HG02970 (cell line): Measurements from ENCODE around the gene SENP7.
"Not testable (repeated sequence)": the region's sequence is repeated elsewhere in the genome, so short reads cannot be mapped to it uniquely, and the experiment has no call there.

Experiments used
- ATAC-seq: cut with Tn5 transposase; IDR thresholded peaks from one replicate; pipeline ENCODE4 v1.9.1; 2021; ENCODE audit warnings: mild to moderate bottlenecking, moderate library complexity, moderate number of reproducible peaks; ENCODE audit not compliant: unreplicated experiment, low FRiP score

The SENP7 gene

GRCh38 chr3:101458387-101458786, 54.6 kb downstream of the SENP7 start:
- ATAC-seq: no peak

GRCh38 chr3:101454629-101455028, 58.4 kb downstream of the SENP7 start:
- no peak for ATAC-seq

- ATAC-seq: no peak
Measured at GRCh38 chr3:101453961-101454360, 59.1 kb downstream of the SENP7 start.

GRCh38 chr3:101438641-101439040, 74.4 kb downstream of the SENP7 start:
- not testable (repeated sequence) for ATAC-seq

GRCh38 chr3:101433652-101434051, 79.4 kb downstream of the SENP7 start:
- no peak for ATAC-seq

- ATAC-seq: no peak
Measured at GRCh38 chr3:101423984-101424888, 88.8 kb downstream of the SENP7 start.

GRCh38 chr3:101418851-101419250, 94.2 kb downstream of the SENP7 start:
- no peak for ATAC-seq

- no peak for ATAC-seq
Measured at GRCh38 chr3:101414121-101414520, 98.9 kb downstream of the SENP7 start.

GRCh38 chr3:101413656-101414055, 99.4 kb downstream of the SENP7 start:
- ATAC-seq: no peak

- no peak for ATAC-seq
Measured at GRCh38 chr3:101391413-101391950, 121.5 kb downstream of the SENP7 start.

GRCh38 chr3:101388706-101389105, 124.3 kb downstream of the SENP7 start:
- ATAC-seq: no peak

GRCh38 chr3:101387351-101387750, 125.7 kb downstream of the SENP7 start:
- no peak for ATAC-seq

GRCh38 chr3:101384426-101384825, 128.6 kb downstream of the SENP7 start:
- no peak for ATAC-seq

- ATAC-seq: no peak
Measured at GRCh38 chr3:101383656-101384055, 129.4 kb downstream of the SENP7 start.

- ATAC-seq: no peak
Measured at GRCh38 chr3:101383156-101383575, 129.8 kb downstream of the SENP7 start.

- no peak for ATAC-seq
Measured at GRCh38 chr3:101381809-101382208, 131.2 kb downstream of the SENP7 start.

GRCh38 chr3:101379658-101380376, 133.2 kb downstream of the SENP7 start:
- peak; percentile 95 for ATAC-seq

- no peak for ATAC-seq
Measured at GRCh38 chr3:101377796-101378195, 135.2 kb downstream of the SENP7 start.

- ATAC-seq: no peak
Measured at GRCh38 chr3:101377209-101377608, 135.8 kb downstream of the SENP7 start.

GRCh38 chr3:101375586-101375985, 137.4 kb downstream of the SENP7 start:
- ATAC-seq: no peak

- ATAC-seq: no peak
Measured at GRCh38 chr3:101362406-101362805, 150.6 kb downstream of the SENP7 start.
